ENCODE data around the gene SDCBP2.

GRCh38 chr20:1292620-1293019 lies 36.3 kb downstream of the SDCBP2 start:
- TF ChIP-seq, protein P1, sequence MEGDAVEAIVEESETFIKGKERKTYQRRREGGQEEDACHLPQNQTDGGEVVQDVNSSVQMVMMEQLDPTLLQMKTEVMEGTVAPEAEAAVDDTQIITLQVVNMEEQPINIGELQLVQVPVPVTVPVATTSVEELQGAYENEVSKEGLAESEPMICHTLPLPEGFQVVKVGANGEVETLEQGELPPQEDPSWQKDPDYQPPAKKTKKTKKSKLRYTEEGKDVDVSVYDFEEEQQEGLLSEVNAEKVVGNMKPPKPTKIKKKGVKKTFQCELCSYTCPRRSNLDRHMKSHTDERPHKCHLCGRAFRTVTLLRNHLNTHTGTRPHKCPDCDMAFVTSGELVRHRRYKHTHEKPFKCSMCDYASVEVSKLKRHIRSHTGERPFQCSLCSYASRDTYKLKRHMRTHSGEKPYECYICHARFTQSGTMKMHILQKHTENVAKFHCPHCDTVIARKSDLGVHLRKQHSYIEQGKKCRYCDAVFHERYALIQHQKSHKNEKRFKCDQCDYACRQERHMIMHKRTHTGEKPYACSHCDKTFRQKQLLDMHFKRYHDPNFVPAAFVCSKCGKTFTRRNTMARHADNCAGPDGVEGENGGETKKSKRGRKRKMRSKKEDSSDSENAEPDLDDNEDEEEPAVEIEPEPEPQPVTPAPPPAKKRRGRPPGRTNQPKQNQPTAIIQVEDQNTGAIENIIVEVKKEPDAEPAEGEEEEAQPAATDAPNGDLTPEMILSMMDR (conservative IDR thresholded peaks at IDR 0.05; ENCODE audit: low read depth, low read length), result no peak
- TF ChIP-seq RAD21 (IDR thresholded peaks at IDR 0.05; ENCODE audit: low read length), result no peak
- TF ChIP-seq POLR2A (IDR thresholded peaks at IDR 0.05; ENCODE audit: low read depth, low read length), result no peak
- no peak for TF ChIP-seq CEBPB (IDR thresholded peaks at IDR 0.05; ENCODE audit: low read depth, low read length)
- TF ChIP-seq RCOR1 (IDR thresholded peaks at IDR 0.05; ENCODE audit: insufficient replicate concordance, low read length), result no peak

Measured in IMR-90 (cell line).